Measurements from ENCODE around the gene TECPR1.

- TF ChIP-seq, protein P1, sequence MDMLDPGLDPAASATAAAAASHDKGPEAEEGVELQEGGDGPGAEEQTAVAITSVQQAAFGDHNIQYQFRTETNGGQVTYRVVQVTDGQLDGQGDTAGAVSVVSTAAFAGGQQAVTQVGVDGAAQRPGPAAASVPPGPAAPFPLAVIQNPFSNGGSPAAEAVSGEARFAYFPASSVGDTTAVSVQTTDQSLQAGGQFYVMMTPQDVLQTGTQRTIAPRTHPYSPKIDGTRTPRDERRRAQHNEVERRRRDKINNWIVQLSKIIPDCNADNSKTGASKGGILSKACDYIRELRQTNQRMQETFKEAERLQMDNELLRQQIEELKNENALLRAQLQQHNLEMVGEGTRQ (IDR thresholded peaks at IDR 0.05; ENCODE audit: low read depth, low read length) = no peak
- no peak for TF ChIP-seq CTCF (conservative IDR thresholded peaks at IDR 0.05; ENCODE audit: low read depth, low read length)
- TF ChIP-seq POLR2A (IDR thresholded peaks at IDR 0.05; ENCODE audit: low read depth, low read length) = no peak
- TF ChIP-seq RFX5 (IDR thresholded peaks at IDR 0.05; ENCODE audit: low read depth, low read length) = no peak
- no peak for TF ChIP-seq NFE2L2 (IDR thresholded peaks at IDR 0.05; ENCODE audit: low read depth, low read length)
- no peak for TF ChIP-seq RCOR1 (IDR thresholded peaks at IDR 0.05; ENCODE audit: insufficient replicate concordance, low read length)
- TF ChIP-seq RAD21 (IDR thresholded peaks at IDR 0.05; ENCODE audit: low read length) = no peak
- no peak for TF ChIP-seq MAZ (IDR thresholded peaks at IDR 0.05; ENCODE audit: borderline replicate concordance, low read depth, low read length)
These were observed 15.5 kb downstream of the TECPR1 start for GRCh38 chr7:98236355-98237185.

Measured in IMR-90 (cell line).